OCI-M2 (cell line): Measurements from ENCODE around the gene AK1.

Experiments
- DNase-seq: peaks from one replicate; lab custom pipeline; 2025; ENCODE audit not compliant: unreplicated experiment; lab: John Stamatoyannopoulos, UW

AK1 gene

DNA sequence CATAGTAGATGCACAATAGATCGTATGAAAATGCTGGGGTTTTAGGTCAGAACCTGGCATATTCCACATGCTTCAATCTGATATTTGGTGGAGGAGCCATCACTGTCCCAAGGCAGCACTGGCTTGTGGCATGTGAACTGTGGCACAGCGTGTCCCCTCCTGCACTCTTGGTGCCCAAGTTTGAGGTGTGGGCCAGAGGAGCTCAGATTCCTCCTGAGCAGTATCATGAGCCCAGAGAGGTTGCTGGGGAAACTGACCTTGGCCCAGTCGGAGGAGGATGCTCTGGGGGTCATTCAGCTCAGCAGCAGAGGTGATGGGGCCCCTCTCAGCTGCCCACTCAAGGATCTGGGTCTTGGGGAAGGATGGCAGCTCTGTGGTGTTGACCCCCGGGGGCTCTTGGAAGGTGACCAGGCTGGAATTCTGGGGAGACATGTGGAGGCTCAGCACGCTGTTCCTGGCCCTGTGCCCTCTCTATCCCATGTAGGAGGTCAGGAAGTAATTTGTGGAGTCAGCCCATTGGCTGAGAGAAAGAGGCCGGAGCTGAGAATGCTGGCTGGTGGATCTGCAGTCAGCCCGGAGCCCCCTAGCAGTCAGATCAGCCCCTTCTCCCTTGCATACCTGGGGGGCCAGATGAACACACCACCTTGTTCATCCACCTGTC, 51.1 kb downstream of the AK1 start:
- no peak for DNase-seq

DNA sequence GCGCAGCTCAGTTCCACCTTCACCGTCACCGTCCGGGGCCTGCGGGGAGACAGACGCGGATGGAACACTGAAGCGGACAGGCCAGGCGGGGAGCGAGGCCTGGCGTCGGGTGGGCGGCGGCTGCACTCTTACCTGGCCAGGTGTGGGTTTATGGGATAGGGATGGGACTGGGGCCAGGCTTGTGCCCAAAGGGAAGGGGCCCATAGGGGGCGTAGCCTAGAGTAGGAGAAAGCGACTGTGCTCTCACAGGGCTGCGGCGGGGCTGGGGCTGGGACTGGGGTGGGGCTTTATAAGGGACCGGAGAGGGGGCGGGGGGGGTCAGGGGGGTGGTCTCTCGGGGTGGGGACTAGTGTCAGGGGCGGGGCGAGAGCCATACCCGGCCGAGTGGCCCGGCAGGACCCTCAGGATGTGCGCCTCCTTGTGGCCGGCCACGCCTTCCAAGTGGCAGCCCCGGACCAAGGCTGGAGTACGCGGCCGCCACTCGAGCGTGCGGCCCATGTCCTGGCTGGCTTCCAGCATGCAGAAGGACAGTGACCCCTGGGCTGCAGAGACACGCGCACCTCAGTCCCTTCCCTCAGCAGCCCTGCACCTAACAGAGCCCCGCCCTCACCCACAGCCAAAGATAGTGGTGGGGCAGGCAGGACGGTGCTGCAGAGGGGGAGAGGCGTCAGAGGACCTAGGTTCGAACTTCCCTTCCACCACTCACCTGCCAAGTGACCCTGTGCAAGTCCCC, 52.0 kb downstream of the AK1 start:
- no peak for DNase-seq

DNA sequence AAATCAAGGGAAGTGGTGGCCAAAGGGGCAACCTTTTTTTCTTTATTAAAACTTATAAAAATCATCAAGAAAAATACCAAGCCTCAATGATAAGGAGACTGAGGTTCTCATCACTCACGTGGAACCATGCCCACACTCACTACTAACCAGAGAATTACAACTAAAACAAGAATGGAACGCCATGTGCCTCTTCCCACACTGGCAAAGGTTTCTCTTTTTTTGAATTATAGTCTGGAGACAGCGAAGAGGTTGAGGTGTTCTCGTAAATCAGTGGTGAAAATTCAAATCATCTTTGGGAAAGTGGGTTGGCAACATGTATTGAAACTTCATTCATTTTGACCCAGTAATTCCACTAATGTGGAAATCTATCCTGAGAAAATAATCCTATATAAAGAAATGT, 55.4 kb downstream of the AK1 start:
- DNase-seq: no peak

- no peak for DNase-seq
Observed at GRCh38 chr9:127818574-127818973, 58.9 kb downstream of the AK1 start.

DNA sequence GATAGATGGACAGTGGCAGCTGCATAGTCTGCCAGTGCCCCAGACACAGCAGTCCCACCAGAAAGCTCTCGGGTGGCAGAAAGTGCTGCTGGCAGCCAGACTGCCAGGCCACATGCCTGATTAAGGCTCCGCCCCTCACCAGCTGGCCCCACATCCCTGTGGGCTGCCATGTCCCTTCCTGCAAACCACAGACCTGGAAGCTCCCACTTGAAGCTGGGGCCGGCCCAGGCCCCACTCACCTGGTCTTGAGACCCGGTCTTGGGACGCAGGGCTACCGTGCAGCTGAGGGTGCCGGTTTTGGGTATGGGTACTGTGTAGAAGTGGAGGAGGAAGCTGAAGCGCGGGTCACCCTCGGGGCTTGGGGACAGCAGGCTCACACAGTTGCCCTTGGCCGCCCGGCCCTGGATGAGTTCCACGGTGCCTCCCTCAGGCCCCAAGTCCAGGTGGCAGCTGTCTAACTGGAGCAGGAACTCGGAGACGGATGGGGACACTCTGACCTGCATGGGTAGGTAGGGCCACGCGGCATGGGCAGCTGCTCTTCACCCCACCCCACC, 59.5 kb downstream of the AK1 start:
- no peak for DNase-seq

DNA sequence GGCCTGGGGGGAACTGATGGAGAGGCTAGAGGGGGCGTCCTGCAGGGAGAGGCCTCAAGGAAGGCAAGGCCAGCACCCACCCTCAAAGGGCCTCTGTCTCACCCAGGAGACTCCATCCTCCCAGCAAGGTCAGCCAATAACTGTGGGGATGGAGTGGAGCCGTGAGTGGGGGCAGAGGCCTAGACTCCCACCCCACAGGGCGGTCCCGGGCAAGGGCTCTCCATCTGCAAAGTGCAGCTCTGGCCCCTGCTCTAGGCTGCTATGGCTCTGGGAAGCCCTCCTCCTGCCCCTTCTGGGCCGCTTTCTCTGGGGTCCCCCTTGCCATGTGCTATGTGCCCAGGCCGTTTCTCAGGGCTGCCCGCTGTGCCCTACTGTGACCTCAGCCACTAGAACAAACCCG, 60.7 kb downstream of the AK1 start:
- DNase-seq: no peak
